OCI-LY1 (cell line): Measurements from ENCODE around the gene GPR171.

ENCODE experiments used
- H2AFZ ChIP-seq: fragments of 200-600 bp; sonication (generic), shearing (Covaris generic); 2 replicates; pipeline ENCODE4 v1.6.0; 2014; ENCODE audit warnings: antibody characterized with exemption, mild to moderate bottlenecking, low read length
- H3F3A ChIP-seq: fragments of 200-600 bp; sonication (generic), shearing (Covaris generic); 2 replicates; pipeline ENCODE4 v1.6.0; 2014; ENCODE audit warnings: mild to moderate bottlenecking, antibody characterized with exemption, low read length, moderate library complexity; ENCODE audit not compliant: insufficient read depth
- H3K27ac ChIP-seq: fragments of 200-600 bp; sonication (generic); 2 replicates; pipeline ENCODE4 v1.5.1; 2014; ENCODE audit warnings: low read length, mixed run types, mild to moderate bottlenecking, low read depth; ENCODE audit not compliant: poor library complexity, severe bottlenecking
- H3K27me3 ChIP-seq: fragments of 200-600 bp; sonication (generic); 2 replicates; pipeline ENCODE4 v1.6.0; 2014; ENCODE audit warnings: antibody characterized with exemption, mild to moderate bottlenecking, low read length, moderate library complexity; ENCODE audit not compliant: insufficient read depth
- H3K36me3 ChIP-seq: fragments of 200-600 bp; sonication (generic); 2 replicates; pipeline ENCODE4 v1.6.1; 2014; ENCODE audit warnings: mild to moderate bottlenecking, antibody characterized with exemption, low read length, moderate library complexity, mixed read lengths; ENCODE audit not compliant: insufficient read depth
- H3K4me1 ChIP-seq: fragments of 200-600 bp; sonication (generic); 2 replicates; pipeline ENCODE4 v1.5.1; 2014; ENCODE audit warnings: mild to moderate bottlenecking, low read length, moderate library complexity; ENCODE audit not compliant: insufficient read depth, severe bottlenecking
- H3K4me2 ChIP-seq: fragments of 200-600 bp; sonication (generic), shearing (Covaris generic); 2 replicates; pipeline ENCODE4 v1.6.1; 2014; ENCODE audit warnings: low read length
- H3K4me3 ChIP-seq: fragments of 200-600 bp; sonication (generic); 2 replicates; pipeline ENCODE4 v1.5.1; 2014; ENCODE audit warnings: low read length, low read depth, mild to moderate bottlenecking, mixed read lengths; ENCODE audit not compliant: poor library complexity, severe bottlenecking
- H3K79me2 ChIP-seq: fragments of 200-600 bp; shearing (Covaris generic); 2 replicates; pipeline ENCODE4 v1.6.1; 2016; ENCODE audit warnings: mixed run types, low read length, mixed read lengths; ENCODE audit not compliant: insufficient read depth
- H3K9ac ChIP-seq: fragments of 200-600 bp; sonication (generic), shearing (Covaris generic); 2 replicates; pipeline ENCODE4 v1.6.1; 2014; ENCODE audit warnings: mild to moderate bottlenecking, low read length, mixed read lengths
- H3K9me2 ChIP-seq: fragments of 200-600 bp; sonication (generic), shearing (Covaris generic); 2 replicates; pipeline ENCODE4 v1.6.1; 2014; ENCODE audit warnings: low read depth, mild to moderate bottlenecking, low read length, mixed read lengths
- H3K9me3 ChIP-seq: fragments of 200-600 bp; shearing (Covaris generic); 2 replicates; pipeline ENCODE4 v1.6.1; 2014; ENCODE audit warnings: low read length, mixed read lengths
- H4K20me1 ChIP-seq: fragments of 200-600 bp; sonication (generic), shearing (Covaris generic); 2 replicates; pipeline ENCODE4 v1.6.0; 2016; ENCODE audit warnings: mild to moderate bottlenecking, low read length; ENCODE audit not compliant: insufficient read depth
- EZH2 ChIP-seq: fragments of 200-600 bp; sonication (generic), shearing (Covaris generic); IDR thresholded peaks from 2 replicates; pipeline ENCODE4 v1.8.0; 2017; ENCODE audit warnings: borderline replicate concordance, mixed run types, mild to moderate bottlenecking, antibody characterized with exemption, low read length, moderate library complexity, mixed read lengths
- TF ChIP-seq, protein P1 (sequence below): fragments of 200-600 bp; sonication (generic), shearing (Covaris generic); IDR thresholded peaks from 2 replicates; pipeline ENCODE4 v1.5.1; 2017; ENCODE audit warnings: mild to moderate bottlenecking, antibody characterized with exemption, low read length, moderate library complexity, mixed read lengths

GPR171 gene

DNA sequence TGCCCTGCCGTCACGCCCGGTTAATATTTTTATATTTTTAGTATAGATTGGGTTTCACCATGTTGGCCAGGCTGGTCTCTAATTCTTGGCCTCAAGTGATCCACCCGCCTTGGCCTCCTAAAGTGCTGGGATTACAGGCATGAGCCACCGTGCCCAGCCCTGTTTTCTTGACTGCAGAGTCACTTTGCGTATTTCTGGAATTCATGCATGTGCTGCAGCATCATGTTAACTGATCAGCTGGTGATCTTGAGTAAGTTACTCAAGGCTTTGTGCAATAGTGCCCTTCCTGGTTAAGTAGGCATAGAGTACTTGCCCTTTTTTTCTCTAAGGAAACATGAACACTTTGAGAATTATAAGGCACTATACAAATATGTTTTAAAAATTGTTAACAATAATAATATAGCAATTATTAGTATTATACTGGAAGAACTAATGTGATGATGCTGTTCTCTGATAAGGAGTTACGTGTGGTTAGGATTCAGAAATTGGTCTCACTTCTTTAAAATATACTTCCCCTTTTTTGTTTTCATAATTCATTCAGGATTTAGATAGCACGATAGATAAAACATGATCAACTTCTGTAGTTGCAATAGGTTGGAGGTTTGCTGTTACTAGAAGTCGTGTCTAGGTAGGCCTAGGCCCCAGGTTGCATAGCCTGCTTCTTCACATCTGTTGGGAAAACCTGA is 33.6 kb downstream of the GPR171 start:
- Histone ChIP-seq H3K27me3 (no peaks in the 10 kb centered on the region), H3K9me2 (no peaks in the 10 kb centered on the region), H2AFZ (no peak overlapping the region), H3K79me2 (no peaks in the 10 kb centered on the region), H3K9me3 (no peaks in the 10 kb centered on the region), H4K20me1 (no peaks in the 10 kb centered on the region), H3K9ac (no peak overlapping the region), H3K4me1 (peaks cover 18% of the 10 kb centered on the region), H3K4me3 (no peak overlapping the region), H3K4me2 (no peak overlapping the region), H3K27ac (no peak overlapping the region), H3F3A (no peaks in the 10 kb centered on the region), H3K36me3 (no peaks in the 10 kb centered on the region)
- TF ChIP-seq EZH2 = no peak
- TF ChIP-seq, protein P1, sequence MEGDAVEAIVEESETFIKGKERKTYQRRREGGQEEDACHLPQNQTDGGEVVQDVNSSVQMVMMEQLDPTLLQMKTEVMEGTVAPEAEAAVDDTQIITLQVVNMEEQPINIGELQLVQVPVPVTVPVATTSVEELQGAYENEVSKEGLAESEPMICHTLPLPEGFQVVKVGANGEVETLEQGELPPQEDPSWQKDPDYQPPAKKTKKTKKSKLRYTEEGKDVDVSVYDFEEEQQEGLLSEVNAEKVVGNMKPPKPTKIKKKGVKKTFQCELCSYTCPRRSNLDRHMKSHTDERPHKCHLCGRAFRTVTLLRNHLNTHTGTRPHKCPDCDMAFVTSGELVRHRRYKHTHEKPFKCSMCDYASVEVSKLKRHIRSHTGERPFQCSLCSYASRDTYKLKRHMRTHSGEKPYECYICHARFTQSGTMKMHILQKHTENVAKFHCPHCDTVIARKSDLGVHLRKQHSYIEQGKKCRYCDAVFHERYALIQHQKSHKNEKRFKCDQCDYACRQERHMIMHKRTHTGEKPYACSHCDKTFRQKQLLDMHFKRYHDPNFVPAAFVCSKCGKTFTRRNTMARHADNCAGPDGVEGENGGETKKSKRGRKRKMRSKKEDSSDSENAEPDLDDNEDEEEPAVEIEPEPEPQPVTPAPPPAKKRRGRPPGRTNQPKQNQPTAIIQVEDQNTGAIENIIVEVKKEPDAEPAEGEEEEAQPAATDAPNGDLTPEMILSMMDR = no peak

DNA sequence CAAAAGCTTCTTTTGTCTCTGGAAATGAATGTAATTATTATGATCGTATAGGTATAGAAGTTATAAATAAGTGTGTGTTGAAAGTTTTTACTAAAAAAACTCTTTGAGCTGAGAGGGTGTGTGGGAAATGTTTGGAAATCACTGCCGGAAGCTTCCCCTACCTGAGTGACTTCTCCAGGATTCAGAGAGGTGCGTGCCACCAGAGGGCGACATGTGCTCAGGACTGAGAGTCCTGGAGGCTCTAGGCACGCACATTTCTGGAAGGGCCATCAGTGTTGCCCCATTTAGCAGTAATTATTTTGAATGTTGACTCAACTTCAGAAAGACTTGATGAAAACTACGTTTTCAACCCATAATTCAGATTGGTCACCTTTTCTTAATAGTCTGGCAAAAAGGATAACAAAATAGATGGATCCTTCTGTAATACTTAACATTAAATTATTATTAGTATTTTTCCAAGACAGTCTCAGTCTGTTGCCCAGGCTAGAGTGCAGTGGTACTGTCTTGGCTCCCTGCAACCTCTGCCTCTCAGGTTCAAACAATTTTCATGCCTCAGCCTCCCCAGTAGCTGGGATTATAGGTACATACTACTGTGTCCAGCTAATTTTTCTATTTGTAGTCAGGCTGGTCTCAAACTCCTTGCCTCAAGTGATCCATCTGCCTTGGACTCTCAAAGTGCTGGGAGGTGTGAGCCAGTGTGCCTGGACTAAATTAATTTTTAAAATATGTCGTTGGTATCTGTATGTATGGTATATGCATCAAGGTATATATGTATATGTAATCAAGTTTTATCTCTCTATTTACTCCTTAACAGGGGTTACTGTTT is 34.5 kb downstream of the GPR171 start:
- no peaks in the 10 kb centered on the region for H3K27me3 ChIP-seq
- H4K20me1 ChIP-seq = no peaks in the 10 kb centered on the region
- H3K27ac ChIP-seq = no peak overlapping the region
- peaks cover 18% of the 10 kb centered on the region for H3K4me1 ChIP-seq
- no peaks in the 10 kb centered on the region for H3K36me3 ChIP-seq
- H3K79me2 ChIP-seq = no peaks in the 10 kb centered on the region
- no peak overlapping the region for H3K4me2 ChIP-seq
- H3K9me3 ChIP-seq = no peaks in the 10 kb centered on the region
- TF ChIP-seq EZH2 = no peak
- TF ChIP-seq, protein P1 = peak; percentile 99
- no peaks in the 10 kb centered on the region for H3F3A ChIP-seq
- H3K4me3 ChIP-seq = no peak overlapping the region
- H2AFZ ChIP-seq = no peak overlapping the region
- no peaks in the 10 kb centered on the region for H3K9me2 ChIP-seq
- no peak overlapping the region for H3K9ac ChIP-seq

DNA sequence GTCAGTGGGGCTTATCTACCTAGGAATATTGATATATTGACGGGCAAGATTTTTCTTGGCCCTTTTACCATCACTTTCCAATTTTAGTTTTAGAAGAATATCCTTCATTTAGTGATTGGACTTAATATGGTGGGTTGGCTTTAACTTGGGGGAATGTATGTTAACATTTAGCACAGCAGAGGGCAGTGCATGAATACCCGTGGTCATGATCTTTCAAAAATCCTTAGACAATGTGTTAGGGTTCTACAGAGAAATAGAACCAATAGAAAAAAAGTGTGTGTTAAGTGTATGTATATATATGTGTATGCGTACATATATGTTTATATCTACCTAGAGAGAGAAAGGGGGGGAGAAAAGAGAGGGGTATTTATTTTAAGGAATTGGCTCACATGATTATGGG is 36.9 kb downstream of the GPR171 start:
- Histone ChIP-seq H3K27me3 (no peaks in the 10 kb centered on the region), H3K79me2 (no peaks in the 10 kb centered on the region), H3K9me2 (no peaks in the 10 kb centered on the region), H3K36me3 (no peaks in the 10 kb centered on the region), H3K9me3 (no peaks in the 10 kb centered on the region), H4K20me1 (no peaks in the 10 kb centered on the region), H3K4me1 (peaks cover 16% of the 10 kb centered on the region), H3K9ac (no peak overlapping the region), H3K27ac (no peak overlapping the region), H3K4me3 (no peak overlapping the region), H2AFZ (no peak overlapping the region), H3K4me2 (no peak overlapping the region), H3F3A (no peaks in the 10 kb centered on the region)
- TF ChIP-seq, protein P1 = peak; percentile 57; the same call in 1 of the 2 replicates
- no peak for TF ChIP-seq EZH2
